CD4-positive, CD25-positive, alpha-beta regulatory T cell (primary cell): ENCODE results near the gene TUBB3. TPM values are rescaled to one million over a fixed set of nuclear protein-coding genes. Genes with fewer than 3 reads are reported as not detected.
A peak's percentile ranks its signal among the peaks of the same experiment; 100 is the strongest.
"Not testable (repeated sequence)": the region's sequence is repeated elsewhere in the genome, so short reads cannot be mapped to it uniquely, and the experiment has no call there.

Experiments
- ATAC-seq, 2 donors: fragments of 150-1000 bp; cut with Tn5 transposase; one replicate each; pipeline ENCODE4 v1.10.0; 2021; ENCODE audit warnings: low read depth in 2 of 2, moderate number of reproducible peaks in 2 of 2, moderate library complexity in 1 of 2
- DNase-seq, 3 donors: peaks; one replicate each; pipeline versions ENCODE4 v3.0.0 to v3.0.0-alpha.2; 2012 to 2022; ENCODE audit warnings: mixed read lengths in 1 of 3
- H3K27ac ChIP-seq: one replicate; pipeline ENCODE4 v1.7.0; 2013; ENCODE audit warnings: mild to moderate bottlenecking, low read length; ENCODE audit not compliant: insufficient read depth, poor library complexity, severe bottlenecking
- H3K27me3 ChIP-seq: one replicate; pipeline ENCODE4 v1.7.0; 2013; ENCODE audit warnings: low read length; ENCODE audit not compliant: control insufficient read depth, insufficient read depth
- H3K36me3 ChIP-seq: one replicate; pipeline ENCODE4 v1.7.0; 2013; ENCODE audit warnings: mild to moderate bottlenecking, low read length, moderate library complexity; ENCODE audit not compliant: control insufficient read depth, insufficient read depth
- H3K4me1 ChIP-seq: 2 replicates; pipeline ENCODE4 v1.7.0; 2013; ENCODE audit warnings: mild to moderate bottlenecking, low read length; ENCODE audit not compliant: insufficient read depth, control insufficient read depth, poor library complexity, severe bottlenecking
- H3K4me3 ChIP-seq: one replicate; pipeline ENCODE4 v1.7.0; 2013; ENCODE audit warnings: low read depth, mild to moderate bottlenecking, low read length, moderate library complexity
- H3K9me3 ChIP-seq, 2 experiments: 1 replicate in 1 of 2; 2 replicates in 1 of 2; pipeline ENCODE4 v1.7.0; 2013; ENCODE audit warnings: low read length in 2 of 2, mild to moderate bottlenecking in 1 of 2, moderate library complexity in 1 of 2; ENCODE audit not compliant: control insufficient read depth in 2 of 2
- H3K27ac Mint-ChIP-seq, 3 donors: one replicate each; pipeline ENCODE4 v1.8.0; 2020 to 2022; ENCODE audit warnings: mild to moderate bottlenecking in 3 of 3, mixed read lengths in 3 of 3, moderate library complexity in 2 of 3
- H3K27me3 Mint-ChIP-seq: one replicate; pipeline ENCODE4 v1.8.0; 2022; ENCODE audit warnings: mild to moderate bottlenecking, mixed read lengths
- H3K36me3 Mint-ChIP-seq: one replicate; pipeline ENCODE4 v1.8.0; 2020; ENCODE audit warnings: mixed read lengths
- H3K4me1 Mint-ChIP-seq, 4 donors: one replicate each; pipeline ENCODE4 v1.8.0; 2020 to 2022; ENCODE audit warnings: mixed read lengths in 4 of 4, mild to moderate bottlenecking in 1 of 4
- H3K4me3 Mint-ChIP-seq, 4 donors: one replicate each; pipeline ENCODE4 v1.8.0; 2020 to 2022; ENCODE audit warnings: mild to moderate bottlenecking in 4 of 4, mixed read lengths in 4 of 4, moderate library complexity in 3 of 4
- H3K9me3 Mint-ChIP-seq, 7 donors: one replicate each; pipeline ENCODE4 v1.8.0; 2020 to 2022; ENCODE audit warnings: mixed read lengths in 7 of 7, mild to moderate bottlenecking in 3 of 7, moderate library complexity in 2 of 7
- polyA plus RNA-seq, 4 donors: library from polyadenylated mRNA; unstranded; fragments of 300-500 nt; fragmentation: Illumina TruSeq; gene quantifications; one replicate each; pipeline ENCODE4 v1.2.3, GENCODE V29; 2021
- total RNA-seq: library from RNA; stranded (reverse); gene quantifications from one replicate; pipeline ENCODE4 v1.2.3, GENCODE V29; 2022

TUBB3 gene
- total and polyA plus RNA-seq, 5 donors from 2014 or later: 0.22 to 1.8 TPM; not detected in 3

DNA sequence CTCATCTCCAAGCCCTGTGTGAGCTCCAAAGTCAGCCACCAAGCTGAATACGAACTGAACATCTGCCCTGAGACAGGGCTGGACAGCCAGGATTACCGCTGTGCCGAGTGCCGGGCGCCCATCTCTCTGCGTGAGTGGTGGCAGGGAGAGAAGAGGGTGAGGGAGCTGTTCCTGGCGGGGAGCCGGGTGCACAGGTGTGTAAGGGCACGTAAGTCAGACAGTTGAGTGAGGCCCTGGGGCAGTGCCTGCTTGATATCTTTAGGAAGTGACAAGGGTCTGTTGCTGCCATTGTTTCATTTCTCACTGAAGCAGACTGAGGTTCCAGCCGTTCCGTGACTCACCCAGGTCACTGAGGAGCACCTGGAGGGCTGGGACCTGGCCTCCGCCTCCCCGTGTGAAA lies 37.8 kb downstream of the TUBB3 start:
- Mint-ChIP-seq H3K4me3 (no peak overlapping the region), H3K27ac (no peak overlapping the region), H3K36me3 (peaks cover 26% of the 10 kb centered on the region), H3K9me3 (no peaks in the 10 kb centered on the region), H3K4me1 (no peaks in the 10 kb centered on the region), H3K27me3 (no peaks in the 10 kb centered on the region)
- Histone ChIP-seq H3K4me3 (no peak overlapping the region), H3K27ac (no peak overlapping the region), H3K4me1 (no peaks in the 10 kb centered on the region), H3K9me3 (no peaks in the 10 kb centered on the region), H3K36me3 (peaks cover 4% of the 10 kb centered on the region), H3K27me3 (no peaks in the 10 kb centered on the region)
- ATAC-seq: no peak
- DNase-seq: no peak

GRCh38 chr16:89961920-89962319 lies 38.8 kb downstream of the TUBB3 start:
- ATAC-seq (no peak), DNase-seq (no peak)
- H3K4me3 Mint-ChIP-seq: no peak overlapping the region
- no peak overlapping the region for H3K27ac Mint-ChIP-seq
- Histone ChIP-seq H3K27ac (no peak overlapping the region), H3K36me3 (peaks cover 4% of the 10 kb centered on the region), H3K4me1 (no peaks in the 10 kb centered on the region), H3K4me3 (no peak overlapping the region), H3K9me3 (no peaks in the 10 kb centered on the region), H3K27me3 (no peaks in the 10 kb centered on the region)
- no peaks in the 10 kb centered on the region for H3K4me1 Mint-ChIP-seq
- no peaks in the 10 kb centered on the region for H3K27me3 Mint-ChIP-seq
- H3K36me3 Mint-ChIP-seq: peaks cover 26% of the 10 kb centered on the region
- no peaks in the 10 kb centered on the region for H3K9me3 Mint-ChIP-seq

- H3K27me3 Mint-ChIP-seq: no peaks in the 10 kb centered on the region
- no peak overlapping the region for H3K27ac ChIP-seq
- H3K4me3 ChIP-seq: no peak overlapping the region
- no peaks in the 10 kb centered on the region for H3K27me3 ChIP-seq
- no peak overlapping the region for H3K4me3 Mint-ChIP-seq
- no peaks in the 10 kb centered on the region for H3K9me3 ChIP-seq
- H3K4me1 ChIP-seq: no peaks in the 10 kb centered on the region
- ATAC-seq (no peak), DNase-seq (no peak)
- H3K27ac Mint-ChIP-seq: no peak overlapping the region
- peaks cover 26% of the 10 kb centered on the region for H3K36me3 Mint-ChIP-seq
- no peaks in the 10 kb centered on the region for H3K4me1 Mint-ChIP-seq
- peaks cover 4% of the 10 kb centered on the region for H3K36me3 ChIP-seq
- no peaks in the 10 kb centered on the region for H3K9me3 Mint-ChIP-seq
These were observed 39.8 kb downstream of the TUBB3 start for GRCh38 chr16:89962754-89963498.

DNA sequence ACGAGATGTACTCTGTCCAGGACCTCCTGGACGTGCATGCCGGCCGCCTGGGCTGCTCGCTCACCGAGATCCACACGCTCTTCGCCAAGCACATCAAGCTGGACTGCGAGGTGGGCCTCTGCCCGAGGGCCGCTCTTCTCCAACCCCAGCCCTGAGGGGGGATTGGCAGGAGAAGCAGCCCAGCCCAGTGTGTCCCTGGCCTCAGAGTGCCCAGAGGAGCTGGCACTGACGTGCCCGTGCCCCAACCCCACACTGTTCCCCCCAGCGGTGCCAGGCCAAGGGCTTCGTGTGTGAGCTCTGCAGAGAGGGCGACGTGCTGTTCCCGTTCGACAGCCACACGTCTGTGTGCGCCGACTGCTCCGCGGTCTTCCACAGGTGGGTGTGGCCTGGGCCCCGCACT lies 41.1 kb downstream of the TUBB3 start:
- no peaks in the 10 kb centered on the region for H3K4me1 Mint-ChIP-seq
- Histone ChIP-seq H3K27ac (no peak overlapping the region), H3K36me3 (peaks cover 4% of the 10 kb centered on the region), H3K27me3 (no peaks in the 10 kb centered on the region), H3K4me3 (no peak overlapping the region), H3K9me3 (no peaks in the 10 kb centered on the region), H3K4me1 (no peaks in the 10 kb centered on the region)
- no peaks in the 10 kb centered on the region for H3K27me3 Mint-ChIP-seq
- H3K27ac Mint-ChIP-seq: no peak overlapping the region
- H3K36me3 Mint-ChIP-seq: peaks cover 15% of the 10 kb centered on the region
- DNase-seq (no peak), ATAC-seq (no peak)
- H3K4me3 Mint-ChIP-seq: no peak overlapping the region
- H3K9me3 Mint-ChIP-seq: no peaks in the 10 kb centered on the region

DNA sequence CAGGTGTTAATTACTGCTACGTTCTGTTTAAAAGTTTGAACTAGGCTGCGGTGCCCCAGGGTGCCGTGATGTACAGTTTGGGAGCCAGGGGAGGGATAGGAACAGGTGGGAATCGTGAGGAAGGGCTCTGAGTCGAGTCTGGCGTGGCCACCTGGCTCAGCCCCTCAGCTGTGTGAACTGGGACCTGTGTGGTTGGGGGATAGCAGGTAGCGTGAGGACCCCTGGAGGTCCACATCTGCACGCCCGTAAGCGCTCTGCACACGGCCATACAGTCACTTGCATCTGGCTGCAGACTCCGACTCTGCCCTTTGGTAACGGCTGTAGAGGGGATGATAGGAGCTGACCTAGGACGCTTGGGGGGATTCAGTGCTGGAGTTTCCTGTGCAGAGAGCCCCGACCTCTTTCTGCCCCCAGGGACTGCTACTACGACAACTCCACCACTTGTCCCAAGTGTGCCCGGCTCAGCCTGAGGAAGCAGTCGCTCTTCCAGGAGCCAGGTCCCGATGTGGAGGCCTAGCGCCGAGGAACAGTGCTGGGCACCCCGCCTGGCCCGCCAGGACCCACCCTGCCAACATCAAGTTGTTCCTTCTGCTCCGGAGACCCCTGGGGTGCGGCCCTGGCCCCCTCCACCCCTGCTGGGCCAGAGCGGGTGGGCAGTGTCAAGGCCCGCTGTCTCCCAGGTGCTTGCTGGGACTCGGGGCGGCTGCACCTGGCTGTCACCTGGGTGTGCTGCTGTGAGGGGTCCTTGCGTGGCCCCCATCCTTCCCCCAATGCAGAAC lies 42.5 kb downstream of the TUBB3 start:
- Mint-ChIP-seq H3K4me3 (no peak overlapping the region), H3K27ac (peak overlapping the region in 1 of 3 donors; percentile 38), H3K27me3 (no peaks in the 10 kb centered on the region), H3K4me1 (peaks cover 0 to 4% (median 2%) of the 10 kb centered on the region in 4 donors), H3K9me3 (no peaks in the 10 kb centered on the region), H3K36me3 (peaks cover 3% of the 10 kb centered on the region)
- Histone ChIP-seq H3K36me3 (peaks cover 4% of the 10 kb centered on the region), H3K4me3 (no peak overlapping the region), H3K27ac (no peak overlapping the region), H3K27me3 (no peaks in the 10 kb centered on the region), H3K4me1 (no peaks in the 10 kb centered on the region), H3K9me3 (no peaks in the 10 kb centered on the region)
- ATAC-seq (no peak), DNase-seq (no peak)

DNA sequence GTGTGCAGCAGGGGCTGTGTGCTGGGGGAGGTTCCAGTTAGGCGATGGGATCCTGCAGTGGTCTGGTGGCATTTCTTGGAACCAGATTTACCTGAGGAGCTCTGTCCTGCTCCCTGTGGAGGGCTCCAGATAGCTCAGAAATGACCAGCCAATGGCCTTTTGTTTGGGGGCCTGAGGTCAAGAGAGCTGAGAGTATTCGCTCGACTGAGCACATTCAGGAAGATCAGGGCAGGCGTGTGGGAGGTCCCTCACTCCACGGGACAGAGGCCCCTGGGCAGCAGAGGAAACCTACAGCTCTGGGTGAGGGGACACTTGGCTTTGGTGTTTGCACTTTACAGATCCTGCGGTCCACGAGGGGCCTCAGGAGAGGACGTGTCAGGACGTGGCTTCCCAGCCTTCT lies 43.6 kb downstream of the TUBB3 start:
- ATAC-seq: no peak
- Mint-ChIP-seq H3K4me3 (peak overlapping the region in 1 of 4 donors; percentile 40), H3K27ac (no peak overlapping the region), H3K4me1 (peaks cover 0 to 13% (median 3%) of the 10 kb centered on the region in 4 donors), H3K27me3 (no peaks in the 10 kb centered on the region), H3K36me3 (peaks cover 3% of the 10 kb centered on the region), H3K9me3 (no peaks in the 10 kb centered on the region)
- H3K27me3 ChIP-seq: no peaks in the 10 kb centered on the region
- no peak overlapping the region for H3K27ac ChIP-seq
- no peaks in the 10 kb centered on the region for H3K9me3 ChIP-seq
- peaks cover 4% of the 10 kb centered on the region for H3K36me3 ChIP-seq
- H3K4me3 ChIP-seq: no peak overlapping the region
- no peak for DNase-seq
- H3K4me1 ChIP-seq: peaks cover 10% of the 10 kb centered on the region

DNA sequence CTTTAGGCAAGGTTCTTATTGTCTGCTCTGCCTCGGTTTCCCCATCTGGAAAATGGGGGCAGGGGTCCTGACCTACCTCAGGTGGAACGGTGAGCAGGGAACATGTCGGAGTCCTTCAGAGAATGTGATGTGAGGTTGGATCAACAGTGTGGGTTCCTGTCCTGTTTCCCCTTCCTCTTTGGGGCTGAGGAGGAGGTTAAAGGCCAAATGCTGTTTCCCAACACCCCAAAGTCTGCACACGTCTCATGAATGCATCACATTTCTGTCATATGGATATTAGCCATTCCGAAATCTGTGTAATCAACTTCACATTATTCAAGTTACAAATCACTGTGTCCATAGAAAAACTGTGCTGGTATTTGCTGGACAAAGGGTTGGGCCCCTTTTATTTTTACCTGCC lies 44.3 kb downstream of the TUBB3 start:
- not testable (repeated sequence) for H3K9me3 ChIP-seq, H3K4me3 ChIP-seq, H3K36me3 ChIP-seq, H3K27ac ChIP-seq, H3K9me3 Mint-ChIP-seq, H3K4me3 Mint-ChIP-seq, ATAC-seq, H3K27ac Mint-ChIP-seq, H3K27me3 Mint-ChIP-seq, H3K36me3 Mint-ChIP-seq, DNase-seq, H3K27me3 ChIP-seq
- H3K4me1 Mint-ChIP-seq: peaks cover 0 to 15% (median 3%) of the 10 kb centered on the region in 4 donors
- H3K4me1 ChIP-seq: peaks cover 15% of the 10 kb centered on the region
